Astrocyte of the cerebellum (primary cell): ENCODE data around the gene HPGD.

ENCODE experiments used
- DNase-seq: peaks from one replicate; pipeline ENCODE4 v3.0.0-alpha.2; 2011; ENCODE audit warnings: low read depth
- H3K4me3 ChIP-seq: 2 replicates; pipeline ENCODE4 v1.5.1; 2011; ENCODE audit warnings: mild to moderate bottlenecking, low read depth, low read length, moderate library complexity
- CTCF ChIP-seq: IDR thresholded peaks from 2 replicates; pipeline ENCODE4 v1.5.1; 2012; ENCODE audit warnings: low read length, low read depth, moderate library complexity, mild to moderate bottlenecking; ENCODE audit errors: missing control alignments
- in situ Hi-C: cut with HindIII; loops from 2 replicates; pipeline ENCODE4 v1.10.0; 2017; ENCODE audit warnings: low sequenced_read_pairs

The HPGD gene

GRCh38 chr4:174540175-174540574 lies 17.9 kb upstream of the HPGD start:
- in situ Hi-C loops: no loop called here
- DNase-seq: no peak
- no peak overlapping the region for H3K4me3 ChIP-seq
- TF ChIP-seq CTCF: no peak

GRCh38 chr4:174539571-174539970 lies 17.3 kb upstream of the HPGD start:
- no peak for TF ChIP-seq CTCF
- in situ Hi-C loops: no loop called here
- H3K4me3 ChIP-seq: no peak overlapping the region
- DNase-seq: no peak

GRCh38 chr4:174538876-174539250 lies 16.6 kb upstream of the HPGD start:
- no peak for DNase-seq
- in situ Hi-C loops: no loop called here
- TF ChIP-seq CTCF: no peak

GRCh38 chr4:174538123-174538875 lies 16.0 kb upstream of the HPGD start:
- no peak for DNase-seq

More at GRCh38 chr4:174538876-174539250, 16.6 kb upstream of the HPGD start:
- H3K4me3 ChIP-seq: no peak overlapping the region

GRCh38 chr4:174537634-174538033 lies 15.3 kb upstream of the HPGD start:
- TF ChIP-seq CTCF: no peak
- DNase-seq: no peak
- in situ Hi-C loops: no loop called here
- no peak overlapping the region for H3K4me3 ChIP-seq

More at GRCh38 chr4:174538123-174538875, 16.0 kb upstream of the HPGD start:
- no peak overlapping the region for H3K4me3 ChIP-seq
- TF ChIP-seq CTCF: no peak
- in situ Hi-C loops: no loop called here

GRCh38 chr4:174534461-174534860 lies 12.2 kb upstream of the HPGD start:
- in situ Hi-C loops: no loop called here
- no peak for TF ChIP-seq CTCF
- H3K4me3 ChIP-seq: no peak overlapping the region
- DNase-seq: no peak
